ENCODE results near the gene THBS1. TPM values are rescaled to one million over a fixed set of nuclear protein-coding genes. Genes with fewer than 3 reads are reported as not detected.

The THBS1 gene
- total and polyA plus RNA-seq, 2 donors, result 9.0 to 26.2 TPM

DNA sequence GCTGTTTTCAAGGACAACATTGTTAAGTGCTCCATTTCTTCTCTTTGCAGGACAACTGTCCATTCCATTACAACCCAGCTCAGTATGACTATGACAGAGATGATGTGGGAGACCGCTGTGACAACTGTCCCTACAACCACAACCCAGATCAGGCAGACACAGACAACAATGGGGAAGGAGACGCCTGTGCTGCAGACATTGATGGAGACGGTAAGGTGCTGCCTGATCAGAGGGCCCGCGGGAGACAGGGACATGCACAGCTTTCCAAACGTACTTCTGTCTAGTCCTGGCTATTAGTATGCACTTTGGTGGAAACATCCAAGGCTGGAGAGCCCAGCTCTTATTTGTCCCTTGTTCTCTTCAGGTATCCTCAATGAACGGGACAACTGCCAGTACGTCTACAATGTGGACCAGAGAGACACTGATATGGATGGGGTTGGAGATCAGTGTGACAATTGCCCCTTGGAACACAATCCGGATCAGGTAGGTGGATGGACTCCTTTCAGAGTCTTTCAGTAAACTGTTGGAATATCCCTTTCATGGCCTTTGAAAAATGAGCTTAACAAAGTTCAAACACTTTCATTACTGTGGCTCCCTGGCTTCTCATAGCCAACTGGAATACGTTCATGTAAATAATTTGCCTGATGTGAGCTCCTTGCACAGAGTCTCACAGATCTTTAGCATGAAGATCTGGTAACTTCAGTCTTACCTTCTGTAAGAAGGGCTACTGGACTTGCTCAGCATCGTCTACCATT, 10.4 kb downstream of the THBS1 start:
- H3K4me3 ChIP-seq (ENCODE audit: low read length in 2 of 2), result no peak overlapping the region
- H3K9me3 ChIP-seq (ENCODE audit: control insufficient read depth in 2 of 2, insufficient read depth in 1 of 2, low read length in 1 of 2), result no peaks in the 10 kb centered on the region
- no peaks in the 10 kb centered on the region for H3K36me3 ChIP-seq (ENCODE audit: control insufficient read depth in 2 of 2, insufficient read depth in 2 of 2, low read length in 1 of 2)
- WGBS, result 96% methylated on average over 11 of the region's 11 CpGs
- H3K27ac ChIP-seq (ENCODE audit: low read depth in 1 of 2, low read length in 1 of 2), result no peak overlapping the region
- H3K27me3 ChIP-seq (ENCODE audit: control insufficient read depth in 2 of 2, insufficient read depth in 1 of 2, low read length in 1 of 2), result no peaks in the 10 kb centered on the region
- DNase-seq (ENCODE audit: low read depth in 6 of 9, low spot score in 9 of 9), result no peak
- H3K4me1 ChIP-seq (ENCODE audit: control insufficient read depth in 2 of 2, insufficient read depth in 2 of 2, low read length in 2 of 2), result no peaks in the 10 kb centered on the region

DNA sequence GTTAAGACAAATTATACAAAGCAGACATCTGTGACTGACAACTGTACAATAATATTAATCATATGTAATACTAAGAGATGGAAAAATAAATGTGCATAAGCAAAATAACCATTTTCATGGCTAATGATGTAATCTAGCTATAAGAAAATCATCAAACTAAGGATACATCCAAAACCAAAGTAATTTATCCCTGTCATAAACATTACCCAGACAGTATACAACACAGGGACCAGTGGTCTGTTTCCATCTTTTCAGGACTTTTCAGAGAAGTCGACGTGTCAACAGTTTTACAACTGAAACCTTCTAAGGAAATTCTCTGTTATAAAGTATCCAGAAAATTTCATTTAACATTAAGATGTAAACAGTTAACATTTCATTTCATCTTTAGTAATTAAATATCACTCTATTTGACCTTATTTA, 11.0 kb downstream of the THBS1 start:
- H3K9me3 ChIP-seq (ENCODE audit: control insufficient read depth in 2 of 2, insufficient read depth in 1 of 2, low read length in 1 of 2), result no peaks in the 10 kb centered on the region
- no peaks in the 10 kb centered on the region for H3K36me3 ChIP-seq (ENCODE audit: control insufficient read depth in 2 of 2, insufficient read depth in 2 of 2, low read length in 1 of 2)
- DNase-seq (ENCODE audit: low read depth in 6 of 9, low spot score in 9 of 9), result no peak
- WGBS, result 98% methylated on average over 2 of the region's 2 CpGs
- no peak overlapping the region for H3K27ac ChIP-seq (ENCODE audit: low read depth in 1 of 2, low read length in 1 of 2)
- no peak overlapping the region for H3K4me3 ChIP-seq (ENCODE audit: low read length in 2 of 2)
- H3K27me3 ChIP-seq (ENCODE audit: control insufficient read depth in 2 of 2, insufficient read depth in 1 of 2, low read length in 1 of 2), result no peaks in the 10 kb centered on the region
- H3K4me1 ChIP-seq (ENCODE audit: control insufficient read depth in 2 of 2, insufficient read depth in 2 of 2, low read length in 2 of 2), result no peaks in the 10 kb centered on the region

DNA sequence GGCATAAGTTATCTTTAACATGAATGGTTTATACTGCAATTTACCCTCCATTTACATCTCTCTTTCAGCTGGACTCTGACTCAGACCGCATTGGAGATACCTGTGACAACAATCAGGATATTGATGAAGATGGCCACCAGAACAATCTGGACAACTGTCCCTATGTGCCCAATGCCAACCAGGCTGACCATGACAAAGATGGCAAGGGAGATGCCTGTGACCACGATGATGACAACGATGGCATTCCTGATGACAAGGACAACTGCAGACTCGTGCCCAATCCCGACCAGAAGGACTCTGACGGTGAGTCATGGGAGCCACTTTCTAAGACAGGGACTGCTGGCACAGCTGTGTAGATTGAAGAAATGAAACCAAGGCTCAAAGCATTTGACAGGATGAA, 11.6 kb downstream of the THBS1 start:
- no peak for DNase-seq (ENCODE audit: low read depth in 6 of 9, low spot score in 9 of 9)
- H3K27me3 ChIP-seq (ENCODE audit: control insufficient read depth in 2 of 2, insufficient read depth in 1 of 2, low read length in 1 of 2), result no peaks in the 10 kb centered on the region
- 96% methylated on average over 6 of the region's 6 CpGs for WGBS
- H3K9me3 ChIP-seq (ENCODE audit: control insufficient read depth in 2 of 2, insufficient read depth in 1 of 2, low read length in 1 of 2), result no peaks in the 10 kb centered on the region
- no peak overlapping the region for H3K4me3 ChIP-seq (ENCODE audit: low read length in 2 of 2)
- H3K4me1 ChIP-seq (ENCODE audit: control insufficient read depth in 2 of 2, insufficient read depth in 2 of 2, low read length in 2 of 2), result no peaks in the 10 kb centered on the region
- no peaks in the 10 kb centered on the region for H3K36me3 ChIP-seq (ENCODE audit: control insufficient read depth in 2 of 2, insufficient read depth in 2 of 2, low read length in 1 of 2)
- H3K27ac ChIP-seq (ENCODE audit: low read depth in 1 of 2, low read length in 1 of 2), result no peak overlapping the region

DNA sequence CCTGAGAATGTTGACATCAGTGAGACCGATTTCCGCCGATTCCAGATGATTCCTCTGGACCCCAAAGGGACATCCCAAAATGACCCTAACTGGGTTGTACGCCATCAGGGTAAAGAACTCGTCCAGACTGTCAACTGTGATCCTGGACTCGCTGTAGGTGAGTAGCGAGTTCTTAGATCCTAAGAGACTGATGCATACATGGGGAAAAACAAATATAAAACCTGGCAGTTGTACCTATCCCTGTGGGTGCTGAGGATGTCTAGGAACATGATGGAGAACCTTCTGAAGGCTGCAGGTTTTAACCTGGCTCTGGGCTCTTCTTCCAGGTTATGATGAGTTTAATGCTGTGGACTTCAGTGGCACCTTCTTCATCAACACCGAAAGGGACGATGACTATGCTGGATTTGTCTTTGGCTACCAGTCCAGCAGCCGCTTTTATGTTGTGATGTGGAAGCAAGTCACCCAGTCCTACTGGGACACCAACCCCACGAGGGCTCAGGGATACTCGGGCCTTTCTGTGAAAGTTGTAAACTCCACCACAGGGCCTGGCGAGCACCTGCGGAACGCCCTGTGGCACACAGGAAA, 12.3 kb downstream of the THBS1 start:
- DNase-seq (ENCODE audit: low read depth in 6 of 9, low spot score in 9 of 9), result no peak
- Histone ChIP-seq H3K27ac (ENCODE audit: low read depth in 1 of 2, low read length in 1 of 2) (no peak overlapping the region), H3K4me3 (ENCODE audit: low read length in 2 of 2) (no peak overlapping the region), H3K36me3 (ENCODE audit: control insufficient read depth in 2 of 2, insufficient read depth in 2 of 2, low read length in 1 of 2) (no peaks in the 10 kb centered on the region), H3K4me1 (ENCODE audit: control insufficient read depth in 2 of 2, insufficient read depth in 2 of 2, low read length in 2 of 2) (no peaks in the 10 kb centered on the region), H3K27me3 (ENCODE audit: control insufficient read depth in 2 of 2, insufficient read depth in 1 of 2, low read length in 1 of 2) (no peaks in the 10 kb centered on the region), H3K9me3 (ENCODE audit: control insufficient read depth in 2 of 2, insufficient read depth in 1 of 2, low read length in 1 of 2) (no peaks in the 10 kb centered on the region)
- WGBS, result 97% methylated on average over 15 of the region's 15 CpGs

DNA sequence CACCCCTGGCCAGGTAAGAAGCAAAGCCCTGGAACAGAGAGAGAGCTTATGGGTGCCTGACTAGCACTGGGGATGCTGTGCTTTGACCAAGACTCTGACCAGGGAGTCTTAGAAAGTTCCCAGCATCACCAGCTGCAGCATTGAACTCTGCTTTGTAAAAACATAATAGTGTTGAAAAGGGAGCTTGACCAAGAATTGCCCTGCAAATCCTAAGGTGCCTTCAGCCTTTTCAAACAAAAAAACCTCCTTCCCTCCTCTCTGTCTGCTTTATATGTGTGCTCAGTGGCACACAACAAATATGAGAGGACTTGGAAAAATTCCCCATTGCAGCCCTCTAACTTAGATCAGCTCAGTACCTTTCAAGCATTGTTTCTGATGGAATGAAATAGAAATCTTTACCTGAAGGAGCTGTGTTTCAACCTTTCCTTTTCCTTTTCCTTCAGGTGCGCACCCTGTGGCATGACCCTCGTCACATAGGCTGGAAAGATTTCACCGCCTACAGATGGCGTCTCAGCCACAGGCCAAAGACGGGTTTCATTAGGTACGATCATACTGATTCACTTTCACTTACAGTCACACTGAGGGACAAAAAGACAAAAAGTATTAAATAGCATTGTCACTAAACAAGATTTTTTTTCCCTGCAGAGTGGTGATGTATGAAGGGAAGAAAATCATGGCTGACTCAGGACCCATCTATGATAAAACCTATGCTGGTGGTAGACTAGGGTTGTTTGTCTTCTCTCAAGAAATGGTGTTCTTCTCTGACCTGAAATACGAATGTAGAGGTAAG, 13.0 kb downstream of the THBS1 start:
- Histone ChIP-seq H3K27me3 (ENCODE audit: control insufficient read depth in 2 of 2, insufficient read depth in 1 of 2, low read length in 1 of 2) (no peaks in the 10 kb centered on the region), H3K36me3 (ENCODE audit: control insufficient read depth in 2 of 2, insufficient read depth in 2 of 2, low read length in 1 of 2) (no peaks in the 10 kb centered on the region), H3K4me1 (ENCODE audit: control insufficient read depth in 2 of 2, insufficient read depth in 2 of 2, low read length in 2 of 2) (no peaks in the 10 kb centered on the region), H3K4me3 (ENCODE audit: low read length in 2 of 2) (no peak overlapping the region), H3K27ac (ENCODE audit: low read depth in 1 of 2, low read length in 1 of 2) (no peak overlapping the region), H3K9me3 (ENCODE audit: control insufficient read depth in 2 of 2, insufficient read depth in 1 of 2, low read length in 1 of 2) (no peaks in the 10 kb centered on the region)
- DNase-seq (ENCODE audit: low read depth in 6 of 9, low spot score in 9 of 9), result no peak
- 91% methylated on average over 7 of the region's 7 CpGs for WGBS

DNA sequence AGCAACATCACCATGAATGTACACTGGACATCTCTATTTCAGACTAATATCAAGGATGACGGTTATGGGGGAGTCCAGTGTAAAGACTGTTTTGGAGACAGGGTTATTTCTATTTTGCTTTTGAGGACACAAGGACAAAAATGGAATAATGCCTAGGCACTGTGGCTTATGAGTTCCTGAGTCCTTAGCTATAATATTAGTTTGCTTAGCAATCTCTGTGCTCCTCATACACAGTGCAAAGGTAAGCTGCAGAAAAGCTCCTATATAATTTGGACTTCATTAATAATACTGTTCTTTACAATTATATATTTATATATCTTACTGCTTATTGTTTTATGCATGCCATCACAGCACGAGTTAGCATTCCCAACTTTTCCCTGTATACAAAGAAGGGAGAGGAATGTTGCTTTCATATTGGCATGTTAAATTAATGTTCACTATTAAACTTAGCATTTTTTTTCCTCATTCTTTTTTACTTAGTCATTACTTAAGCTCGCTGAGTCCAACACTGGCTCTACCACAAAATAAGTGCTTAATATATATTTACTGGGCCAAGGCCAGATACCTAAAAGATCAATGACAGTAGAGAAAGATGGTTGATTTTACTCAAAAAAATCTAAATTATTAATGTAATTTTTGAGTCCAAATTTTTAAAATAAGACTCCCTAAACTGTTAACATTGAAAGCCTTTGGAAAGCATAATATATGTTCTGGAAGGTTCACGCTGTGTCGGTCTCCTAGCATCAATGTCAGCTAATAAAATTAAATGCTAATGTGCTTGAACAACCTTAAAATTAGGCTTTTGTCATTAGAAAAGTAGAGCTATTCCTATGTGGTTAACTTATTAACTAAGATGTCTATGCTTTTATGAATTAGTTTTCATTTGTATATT, 13.8 kb downstream of the THBS1 start:
- no peaks in the 10 kb centered on the region for H3K4me1 ChIP-seq (ENCODE audit: control insufficient read depth in 2 of 2, insufficient read depth in 2 of 2, low read length in 2 of 2)
- 98% methylated on average over 5 of the region's 5 CpGs for WGBS
- H3K27ac ChIP-seq (ENCODE audit: low read depth in 1 of 2, low read length in 1 of 2), result no peak overlapping the region
- H3K36me3 ChIP-seq (ENCODE audit: control insufficient read depth in 2 of 2, insufficient read depth in 2 of 2, low read length in 1 of 2), result no peaks in the 10 kb centered on the region
- DNase-seq (ENCODE audit: low read depth in 6 of 9, low spot score in 9 of 9), result no peak
- no peaks in the 10 kb centered on the region for H3K27me3 ChIP-seq (ENCODE audit: control insufficient read depth in 2 of 2, insufficient read depth in 1 of 2, low read length in 1 of 2)
- H3K4me3 ChIP-seq (ENCODE audit: low read length in 2 of 2), result no peak overlapping the region
- H3K9me3 ChIP-seq (ENCODE audit: control insufficient read depth in 2 of 2, insufficient read depth in 1 of 2, low read length in 1 of 2), result no peaks in the 10 kb centered on the region

DNA sequence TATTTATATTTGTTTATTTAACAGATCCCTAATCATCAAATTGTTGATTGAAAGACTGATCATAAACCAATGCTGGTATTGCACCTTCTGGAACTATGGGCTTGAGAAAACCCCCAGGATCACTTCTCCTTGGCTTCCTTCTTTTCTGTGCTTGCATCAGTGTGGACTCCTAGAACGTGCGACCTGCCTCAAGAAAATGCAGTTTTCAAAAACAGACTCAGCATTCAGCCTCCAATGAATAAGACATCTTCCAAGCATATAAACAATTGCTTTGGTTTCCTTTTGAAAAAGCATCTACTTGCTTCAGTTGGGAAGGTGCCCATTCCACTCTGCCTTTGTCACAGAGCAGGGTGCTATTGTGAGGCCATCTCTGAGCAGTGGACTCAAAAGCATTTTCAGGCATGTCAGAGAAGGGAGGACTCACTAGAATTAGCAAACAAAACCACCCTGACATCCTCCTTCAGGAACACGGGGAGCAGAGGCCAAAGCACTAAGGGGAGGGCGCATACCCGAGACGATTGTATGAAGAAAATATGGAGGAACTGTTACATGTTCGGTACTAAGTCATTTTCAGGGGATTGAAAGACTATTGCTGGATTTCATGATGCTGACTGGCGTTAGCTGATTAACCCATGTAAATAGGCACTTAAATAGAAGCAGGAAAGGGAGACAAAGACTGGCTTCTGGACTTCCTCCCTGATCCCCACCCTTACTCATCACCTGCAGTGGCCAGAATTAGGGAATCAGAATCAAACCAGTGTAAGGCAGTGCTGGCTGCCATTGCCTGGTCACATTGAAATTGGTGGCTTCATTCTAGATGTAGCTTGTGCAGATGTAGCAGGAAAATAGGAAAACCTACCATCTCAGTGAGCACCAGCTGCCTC, 14.7 kb downstream of the THBS1 start:
- Histone ChIP-seq H3K9me3 (ENCODE audit: control insufficient read depth in 2 of 2, insufficient read depth in 1 of 2, low read length in 1 of 2) (no peaks in the 10 kb centered on the region), H3K27ac (ENCODE audit: low read depth in 1 of 2, low read length in 1 of 2) (no peak overlapping the region), H3K4me1 (ENCODE audit: control insufficient read depth in 2 of 2, insufficient read depth in 2 of 2, low read length in 2 of 2) (no peaks in the 10 kb centered on the region), H3K27me3 (ENCODE audit: control insufficient read depth in 2 of 2, insufficient read depth in 1 of 2, low read length in 1 of 2) (no peaks in the 10 kb centered on the region), H3K36me3 (ENCODE audit: control insufficient read depth in 2 of 2, insufficient read depth in 2 of 2, low read length in 1 of 2) (no peaks in the 10 kb centered on the region), H3K4me3 (ENCODE audit: low read length in 2 of 2) (no peak overlapping the region)
- 97% methylated on average over 8 of the region's 8 CpGs for WGBS
- no peak for DNase-seq (ENCODE audit: low read depth in 6 of 9, low spot score in 9 of 9)

DNA sequence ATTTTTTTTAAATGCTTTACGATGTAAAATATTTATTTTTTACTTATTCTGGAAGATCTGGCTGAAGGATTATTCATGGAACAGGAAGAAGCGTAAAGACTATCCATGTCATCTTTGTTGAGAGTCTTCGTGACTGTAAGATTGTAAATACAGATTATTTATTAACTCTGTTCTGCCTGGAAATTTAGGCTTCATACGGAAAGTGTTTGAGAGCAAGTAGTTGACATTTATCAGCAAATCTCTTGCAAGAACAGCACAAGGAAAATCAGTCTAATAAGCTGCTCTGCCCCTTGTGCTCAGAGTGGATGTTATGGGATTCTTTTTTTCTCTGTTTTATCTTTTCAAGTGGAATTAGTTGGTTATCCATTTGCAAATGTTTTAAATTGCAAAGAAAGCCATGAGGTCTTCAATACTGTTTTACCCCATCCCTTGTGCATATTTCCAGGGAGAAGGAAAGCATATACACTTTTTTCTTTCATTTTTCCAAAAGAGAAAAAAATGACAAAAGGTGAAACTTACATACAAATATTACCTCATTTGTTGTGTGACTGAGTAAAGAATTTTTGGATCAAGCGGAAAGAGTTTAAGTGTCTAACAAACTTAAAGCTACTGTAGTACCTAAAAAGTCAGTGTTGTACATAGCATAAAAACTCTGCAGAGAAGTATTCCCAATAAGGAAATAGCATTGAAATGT, 15.6 kb downstream of the THBS1 start:
- Histone ChIP-seq H3K4me1 (ENCODE audit: control insufficient read depth in 2 of 2, insufficient read depth in 2 of 2, low read length in 2 of 2) (no peaks in the 10 kb centered on the region), H3K36me3 (ENCODE audit: control insufficient read depth in 2 of 2, insufficient read depth in 2 of 2, low read length in 1 of 2) (no peaks in the 10 kb centered on the region), H3K27me3 (ENCODE audit: control insufficient read depth in 2 of 2, insufficient read depth in 1 of 2, low read length in 1 of 2) (no peaks in the 10 kb centered on the region), H3K9me3 (ENCODE audit: control insufficient read depth in 2 of 2, insufficient read depth in 1 of 2, low read length in 1 of 2) (no peaks in the 10 kb centered on the region), H3K27ac (ENCODE audit: low read depth in 1 of 2, low read length in 1 of 2) (no peak overlapping the region), H3K4me3 (ENCODE audit: low read length in 2 of 2) (no peak overlapping the region)
- WGBS, result 96% methylated on average over 5 of the region's 5 CpGs
- no peak for DNase-seq (ENCODE audit: low read depth in 6 of 9, low spot score in 9 of 9)

All from thymus (tissue), 11 donors.